Measurements from ENCODE around the gene INPP5E. TPM values are rescaled to one million over a fixed set of nuclear protein-coding genes. Genes with fewer than 3 reads are reported as not detected.

The INPP5E gene
- total and polyA plus RNA-seq, 10 of the 15 experiments (the other 5 are each of a cell fraction or from before 2014, with no cell fraction given): 0.24 to 16.0 (median 5.3) TPM

GRCh38 chr9:136397643-136398042 is 42.0 kb downstream of the INPP5E start (continued):
- TF ChIP-seq ZBTB4 (CRISPR knock-in tag; IDR thresholded peaks at IDR 0.05) (no peak), SMAD5 (IDR thresholded peaks at IDR 0.05; ENCODE audit: low read depth) (no peak), ZZZ3 (IDR thresholded peaks at IDR 0.05; ENCODE audit: control insufficient read depth, insufficient read length, low read depth) (no peak)

DNA sequence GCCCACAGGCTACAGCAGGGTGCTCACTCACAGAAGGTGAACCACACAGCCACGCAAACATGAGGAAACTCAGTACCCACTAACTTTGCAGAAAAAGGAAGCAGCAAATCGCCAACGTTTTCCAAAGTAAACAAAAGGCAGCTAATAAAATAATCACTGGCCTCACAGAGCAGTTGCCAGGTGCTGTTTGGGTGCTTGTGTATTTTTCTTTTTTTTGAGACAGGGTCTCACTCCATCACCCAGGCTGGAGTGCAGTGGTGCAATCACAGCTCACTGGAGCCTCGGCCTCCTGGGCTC is 43.5 kb downstream of the INPP5E start:
- ATAC-seq (no peak), DNase-seq (ENCODE audit: low read depth, low spot score) (no peak), FAIRE-seq (no peak)
- no TSS peak for BruUV-seq (replicated peaks)
- peaks cover 26% of the 10 kb centered on the region for H3K79me2 ChIP-seq (ENCODE audit: control insufficient read depth, insufficient read depth, low read length)
- no peaks in the 10 kb centered on the region for H4K20me1 ChIP-seq (ENCODE audit: control insufficient read depth, insufficient read depth)
- POLR2A ChIA-PET: no interaction called here
- no peak overlapping the region for H3K9ac ChIP-seq (ENCODE audit: control insufficient read depth, insufficient read depth, low read length)
- no peak overlapping the region for H3K4me3 ChIP-seq
- 100% methylated on average over 4 of the region's 4 CpGs for WGBS (ENCODE audit: insufficient coverage, insufficient replicate concordance, low lambda C conversion rate, missing lambda C conversion rate)
- H3K4me2 ChIP-seq (ENCODE audit: control insufficient read depth, insufficient read depth): no peak overlapping the region
- no peak overlapping the region for H2AFZ ChIP-seq (ENCODE audit: control insufficient read depth, low read depth, low read length)
- no peaks in the 10 kb centered on the region for H3K27me3 ChIP-seq (replicated peaks in 1 of 2; ENCODE audit: control insufficient read depth in 2 of 2, insufficient read depth in 2 of 2, low read length in 1 of 2)
- no peaks in the 10 kb centered on the region for H3K9me3 ChIP-seq (replicated peaks; ENCODE audit: control insufficient read depth, insufficient read depth, low read length)
- intact Hi-C loops (cut with micrococcal nuclease; ENCODE audit: unreplicated experiment): no loop called here
- CTCF ChIA-PET: no interaction called here
- peaks cover 19 to 33% of the 10 kb centered on the region in 2 experiments for H3K36me3 ChIP-seq (ENCODE audit: control insufficient read depth in 2 of 2, insufficient read depth in 2 of 2, low read length in 1 of 2)
- RAD21 ChIA-PET (ENCODE audit: unreplicated experiment): no interaction called here
- TF ChIP-seq MTA2 (IDR thresholded peaks at IDR 0.05; ENCODE audit: low read depth) (no peak), SREBF1 (IDR thresholded peaks at IDR 0.05; ENCODE audit: low read length) (no peak), BCLAF1 (IDR thresholded peaks at IDR 0.05) (no peak), NBN (IDR thresholded peaks at IDR 0.05) (no peak), ZNF217 (IDR thresholded peaks at IDR 0.05) (no peak), FOXK2 (IDR thresholded peaks at IDR 0.05) (no peak), NRF1 (conservative IDR thresholded peaks at IDR 0.05; ENCODE audit: low read depth, low read length) (no peak), HDAC6 (IDR thresholded peaks at IDR 0.05; ENCODE audit: unreplicated experiment) (no peak), ZZZ3 (IDR thresholded peaks at IDR 0.05; ENCODE audit: control insufficient read depth, insufficient read length, low read depth) (no peak), TCF3 (IDR thresholded peaks at IDR 0.05; ENCODE audit: borderline replicate concordance, insufficient read depth, low read depth, low read length) (no peak)
- TF ChIP-seq, protein P1, sequence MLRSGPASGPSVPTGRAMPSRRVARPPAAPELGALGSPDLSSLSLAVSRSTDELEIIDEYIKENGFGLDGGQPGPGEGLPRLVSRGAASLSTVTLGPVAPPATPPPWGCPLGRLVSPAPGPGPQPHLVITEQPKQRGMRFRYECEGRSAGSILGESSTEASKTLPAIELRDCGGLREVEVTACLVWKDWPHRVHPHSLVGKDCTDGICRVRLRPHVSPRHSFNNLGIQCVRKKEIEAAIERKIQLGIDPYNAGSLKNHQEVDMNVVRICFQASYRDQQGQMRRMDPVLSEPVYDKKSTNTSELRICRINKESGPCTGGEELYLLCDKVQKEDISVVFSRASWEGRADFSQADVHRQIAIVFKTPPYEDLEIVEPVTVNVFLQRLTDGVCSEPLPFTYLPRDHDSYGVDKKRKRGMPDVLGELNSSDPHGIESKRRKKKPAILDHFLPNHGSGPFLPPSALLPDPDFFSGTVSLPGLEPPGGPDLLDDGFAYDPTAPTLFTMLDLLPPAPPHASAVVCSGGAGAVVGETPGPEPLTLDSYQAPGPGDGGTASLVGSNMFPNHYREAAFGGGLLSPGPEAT (IDR thresholded peaks at IDR 0.05; ENCODE audit: low read depth): no peak
- TF ChIP-seq, protein P2, sequence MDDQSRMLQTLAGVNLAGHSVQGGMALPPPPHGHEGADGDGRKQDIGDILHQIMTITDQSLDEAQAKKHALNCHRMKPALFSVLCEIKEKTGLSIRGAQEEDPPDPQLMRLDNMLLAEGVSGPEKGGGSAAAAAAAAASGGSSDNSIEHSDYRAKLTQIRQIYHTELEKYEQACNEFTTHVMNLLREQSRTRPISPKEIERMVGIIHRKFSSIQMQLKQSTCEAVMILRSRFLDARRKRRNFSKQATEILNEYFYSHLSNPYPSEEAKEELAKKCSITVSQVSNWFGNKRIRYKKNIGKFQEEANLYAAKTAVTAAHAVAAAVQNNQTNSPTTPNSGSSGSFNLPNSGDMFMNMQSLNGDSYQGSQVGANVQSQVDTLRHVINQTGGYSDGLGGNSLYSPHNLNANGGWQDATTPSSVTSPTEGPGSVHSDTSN (IDR thresholded peaks at IDR 0.05; ENCODE audit: insufficient replicate concordance, low read depth, low read length): no peak
- SMC1A ChIA-PET (ENCODE audit: uncharacterized antibody, unreplicated experiment): no interaction called here
- H3K27ac ChIP-seq (ENCODE audit: control insufficient read depth, insufficient read depth): no peak overlapping the region
- H3K4me1 ChIP-seq (ENCODE audit: control insufficient read depth, insufficient read depth, low read length): peaks cover 11% of the 10 kb centered on the region
- in situ Hi-C loops (cut with MboI): loop anchor here (5.0 kb wide), 1 partner anchor 59 kb away; no protein-coding TSS in a partner anchor

Data from GM12878 (cell line).